Right cardiac atrium (tissue), 5 donors: ENCODE measurements around the gene KCNQ4. TPM values are rescaled to one million over a fixed set of nuclear protein-coding genes. Genes with fewer than 3 reads are reported as not detected.

ENCODE experiments used
- ATAC-seq, 2 donors: fragments of 200-7000 bp; cut with Tn5 transposase; one replicate each; pipeline versions ENCODE4 v1.8.0 to v1.9.1; 2020; ENCODE audit warnings: moderate library complexity in 2 of 2, mild to moderate bottlenecking in 1 of 2
- DNase-seq, 3 donors: peaks; one replicate each; pipeline ENCODE4 v3.0.0-alpha.2; 2020
- H3K27ac ChIP-seq: one replicate; pipeline ENCODE4 v1.5.1; 2013; ENCODE audit warnings: mild to moderate bottlenecking, low read length, control low read depth, moderate library complexity
- H3K27me3 ChIP-seq: one replicate; pipeline ENCODE4 v1.6.1; 2013; ENCODE audit not compliant: control insufficient read depth, insufficient read depth
- H3K4me1 ChIP-seq: one replicate; pipeline ENCODE4 v1.6.1; 2013; ENCODE audit warnings: low read length; ENCODE audit not compliant: control insufficient read depth, insufficient read depth
- H3K4me3 ChIP-seq: one replicate; pipeline ENCODE4 v1.5.1; 2013; ENCODE audit warnings: low read length, control low read depth
- H3K9me3 ChIP-seq: one replicate; pipeline ENCODE4 v1.6.1; 2013; ENCODE audit warnings: low read length; ENCODE audit not compliant: control insufficient read depth
- WGBS: extraction: QIAGEN DNeasy Blood & Tissue Kit; methylation state at CpG from one replicate; pipeline ENCODE4 v1.1.7; 2013; 5-methylcytosine and 5-hydroxymethylcytosine counted together
- intact Hi-C, 4 donors: fragments of 100-400 bp; cut with DNase I; formaldehyde crosslinking; loops; one replicate each; pipeline versions ENCODE4 v1.11.0 to v1.14.0; 2022 to 2023
- long read RNA-seq, 4 donors: library from polyadenylated mRNA; unstranded; transcript quantifications; one replicate each; pipeline ENCODE4 v2.0.0, GENCODE V29; 2020 to 2021
- polyA plus RNA-seq: library from polyadenylated mRNA; stranded (reverse); fragments of 200-250 nt; gene quantifications from one replicate; pipeline ENCODE4 v1.2.3, GENCODE V29; 2013
- total RNA-seq, 4 donors: library from RNA; stranded (reverse); fragmentation: NEBNext Ultra II Directional; extraction: Animal tissue kit (Norgen Biotek cat#: 25700); gene quantifications; one replicate each; pipeline ENCODE4 v1.2.1, GENCODE V29; 2021
- donor health status: healthy with polysubstance abuse.
- donor health status: DM: no; HTN: yes; CAD: no.
- donor health status: DM: no; HTN: no; CAD: no.
- donor health status: DM: no; HTN: yes; CAD: no; lungs with severe emphysema.
- donor health status: DM: yes; HTN: yes; CAD: no.

KCNQ4 gene
- 1 to 10 TPM in 2 of 4 donors, under 1 TPM in 2; 0.71 to 1.8 (median 1.00) TPM for total RNA-seq
- 0.88 TPM for polyA plus RNA-seq
- long read RNA-seq, donor 1, partial matches to known transcripts: 1 of 3 reads
- long read RNA-seq, donor 1, other reads (novel, unspliced or antisense): 2 of 3 reads
- long read RNA-seq, donor 2, partial matches to known transcripts: 0 of 1 reads
- long read RNA-seq, donor 2, other reads (novel, unspliced or antisense): 1 of 1 reads
- long read RNA-seq, donor 3, partial matches to known transcripts: 0 of 3 reads
- long read RNA-seq, donor 3, other reads (novel, unspliced or antisense): 2 of 3 reads
- long read RNA-seq, donor 4, partial matches to known transcripts: 1 of 1 reads
- long read RNA-seq, donor 4, other reads (novel, unspliced or antisense): 0 of 1 reads

GRCh38 chr1:40783001-40783905 is at the start of gene KCNQ4:
Gene KCNQ4, plus strand, starts transcription at chr1:40783787. Its CDS starts 307 bp downstream, at chr1:40784094.
- H3K4me3 ChIP-seq: peak within 1 kb of the TSS; percentile 68
- WGBS: 4% methylated on average over 73 of the region's 73 CpGs
- H3K9me3 ChIP-seq: no peaks in the 10 kb centered on the region
- intact Hi-C loops: no loop called here
- ATAC-seq (peak; percentile 54 to 67), DNase-seq (peak; percentile 53 to 84 (median 81))
- H3K27ac ChIP-seq: no peak within 1 kb of the TSS
- peaks cover 10% of the 10 kb centered on the region for H3K4me1 ChIP-seq
- H3K27me3 ChIP-seq: no peaks in the 10 kb centered on the region

GRCh38 chr1:40734882-40735628 is 48.5 kb upstream of the KCNQ4 start:
- H3K27me3 ChIP-seq: no peaks in the 10 kb centered on the region
- peaks cover 3% of the 10 kb centered on the region for H3K4me1 ChIP-seq
- DNase-seq (no peak), ATAC-seq (no peak)
- H3K9me3 ChIP-seq: no peaks in the 10 kb centered on the region
- WGBS: 89% methylated on average over 8 of the region's 8 CpGs
- intact Hi-C loops: no loop called here
- H3K27ac ChIP-seq: peak overlapping the region; percentile 52
- H3K4me3 ChIP-seq: no peak overlapping the region

- intact Hi-C loops: no loop called here
- Histone ChIP-seq H3K4me1 (peaks cover 3% of the 10 kb centered on the region), H3K27ac (no peak overlapping the region), H3K9me3 (no peaks in the 10 kb centered on the region), H3K27me3 (no peaks in the 10 kb centered on the region), H3K4me3 (no peak overlapping the region)
- peak; percentile 46 to 53 for ATAC-seq
- no peak for DNase-seq
These were observed 47.5 kb upstream of the KCNQ4 start for GRCh38 chr1:40736085-40736531.

GRCh38 chr1:40738831-40739230 is 44.8 kb upstream of the KCNQ4 start:
- WGBS: 80% methylated on average over 6 of the region's 6 CpGs
- Histone ChIP-seq H3K9me3 (no peaks in the 10 kb centered on the region), H3K4me1 (peaks cover 3% of the 10 kb centered on the region), H3K4me3 (no peak overlapping the region), H3K27me3 (no peaks in the 10 kb centered on the region), H3K27ac (no peak overlapping the region)
- intact Hi-C loops: no loop called here
- ATAC-seq (no peak), DNase-seq (no peak)

DNA sequence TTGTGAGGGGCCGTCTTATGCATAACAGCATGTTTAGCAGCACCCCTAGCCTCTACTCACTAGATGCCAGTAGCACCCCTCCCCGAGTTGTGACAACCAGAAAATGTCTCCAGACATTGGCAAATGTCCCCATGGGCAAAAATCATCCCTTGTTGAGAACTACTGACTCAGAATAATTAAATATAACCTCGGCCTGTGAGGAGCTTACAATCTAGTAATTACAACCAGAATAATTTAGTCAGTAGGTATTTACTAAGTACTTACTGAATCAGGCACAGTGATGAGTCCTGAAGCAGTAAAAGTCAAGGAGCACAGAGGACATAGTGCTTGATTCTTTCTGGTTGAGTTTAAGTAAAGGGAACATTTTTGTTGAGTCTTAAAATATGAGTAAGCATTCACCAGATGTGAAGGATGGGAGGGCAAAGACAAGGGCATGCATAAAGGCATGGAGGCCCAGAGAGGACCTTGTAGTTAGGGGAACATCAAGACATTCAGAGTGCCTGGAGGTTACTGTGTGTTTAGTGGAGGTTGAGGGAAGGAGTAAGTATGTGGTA is 44.1 kb upstream of the KCNQ4 start:
- H3K4me3 ChIP-seq: no peak overlapping the region
- DNase-seq: no peak
- no peak for ATAC-seq
- H3K9me3 ChIP-seq: no peaks in the 10 kb centered on the region
- H3K27ac ChIP-seq: peak overlapping the region; percentile 6
- H3K27me3 ChIP-seq: no peaks in the 10 kb centered on the region
- peaks cover 3% of the 10 kb centered on the region for H3K4me1 ChIP-seq
- 87% methylated on average over 3 of the region's 3 CpGs for WGBS
- intact Hi-C loops: no loop called here

DNA sequence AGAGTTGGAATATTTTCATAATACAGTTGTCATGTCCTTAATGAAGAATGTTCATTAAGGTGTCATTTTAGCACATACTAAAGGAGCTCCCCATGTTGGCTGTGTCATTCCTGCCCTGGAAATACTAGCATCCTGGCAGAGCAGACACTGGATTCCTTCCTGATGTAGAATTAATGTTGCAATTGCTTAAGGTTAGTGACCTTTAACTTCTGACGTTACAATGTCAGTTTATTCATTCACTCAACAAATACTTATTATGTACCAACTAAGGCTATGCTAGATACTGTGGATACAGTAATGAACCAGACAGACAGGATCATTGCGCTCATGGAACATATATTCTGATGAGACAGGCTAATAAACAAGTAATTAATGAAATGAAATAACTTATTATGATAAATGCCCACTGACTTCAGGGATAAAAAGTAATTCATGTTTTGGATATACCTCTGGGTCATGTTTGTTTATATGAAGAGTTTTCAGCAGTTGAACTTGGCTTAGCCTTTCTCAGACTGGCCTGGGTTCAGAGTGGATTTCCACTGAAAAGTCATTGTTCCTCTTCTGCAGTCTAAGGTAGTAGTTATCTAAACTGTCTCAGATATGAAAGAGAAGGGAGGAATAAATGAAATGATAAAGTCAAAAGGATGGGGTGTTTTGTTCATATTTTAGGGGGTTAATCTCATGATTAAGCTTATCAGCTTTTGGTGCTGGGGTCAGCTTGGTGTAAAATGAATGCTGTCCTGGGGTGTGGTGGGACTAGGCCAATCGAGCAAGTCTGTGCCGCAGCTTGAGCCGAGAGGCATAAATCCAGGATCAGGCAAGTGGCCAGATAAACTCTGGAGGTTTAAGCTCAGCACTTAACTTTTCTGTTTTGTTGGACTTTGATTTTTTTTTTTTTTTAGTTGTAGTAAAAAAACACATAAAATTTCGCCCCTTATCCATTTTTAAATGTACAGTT is 43.3 kb upstream of the KCNQ4 start:
- intact Hi-C loops: no loop called here
- no peak for ATAC-seq
- Histone ChIP-seq H3K4me3 (no peak overlapping the region), H3K4me1 (peaks cover 3% of the 10 kb centered on the region), H3K27me3 (no peaks in the 10 kb centered on the region), H3K27ac (peak overlapping the region; percentile 10), H3K9me3 (no peaks in the 10 kb centered on the region)
- 44% methylated on average over 6 of the region's 6 CpGs for WGBS
- peak in 1 of 3 donors; percentile 54 for DNase-seq

DNA sequence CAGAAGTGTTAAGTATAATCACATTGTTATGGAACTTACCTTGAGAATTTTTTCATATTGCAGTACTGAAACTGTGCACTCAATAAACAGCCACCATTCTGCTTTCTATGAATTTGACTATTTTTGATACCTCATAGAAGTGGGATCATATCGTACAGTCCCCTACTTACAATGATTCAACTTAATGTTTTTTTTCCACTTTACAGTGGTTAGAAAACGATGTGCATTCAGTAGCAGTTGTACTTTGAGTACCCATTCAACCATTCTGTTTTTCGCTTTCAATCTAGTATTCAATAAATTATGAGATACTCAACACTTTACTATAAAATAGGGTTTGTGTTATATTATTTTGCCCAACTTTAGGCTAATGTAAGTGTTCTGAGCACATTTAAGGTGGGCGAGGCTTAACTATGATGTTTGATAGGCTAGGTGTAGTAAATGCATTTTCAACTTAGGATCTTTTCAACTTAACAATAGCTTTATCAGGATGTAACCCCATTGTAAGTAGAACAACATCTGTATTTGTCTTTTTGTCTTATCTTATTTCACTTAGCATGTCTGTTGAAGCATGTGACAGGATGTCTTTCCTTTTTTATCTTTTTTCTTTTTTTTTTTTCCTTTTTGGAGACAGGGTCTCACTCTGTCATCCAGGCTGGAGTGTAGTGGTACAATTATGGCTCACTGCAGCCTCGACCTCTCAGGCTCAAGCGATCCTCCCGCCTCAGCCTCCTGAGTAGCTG is 42.4 kb upstream of the KCNQ4 start:
- Histone ChIP-seq H3K9me3 (no peaks in the 10 kb centered on the region), H3K4me1 (peaks cover 3% of the 10 kb centered on the region), H3K4me3 (no peak overlapping the region), H3K27me3 (no peaks in the 10 kb centered on the region), H3K27ac (no peak overlapping the region)
- DNase-seq (no peak), ATAC-seq (no peak)
- intact Hi-C loops: no loop called here
- 79% methylated on average over 7 of the region's 7 CpGs for WGBS

GRCh38 chr1:40742363-40743061 is 41.1 kb upstream of the KCNQ4 start:
- intact Hi-C loops: no loop called here
- no peaks in the 10 kb centered on the region for H3K9me3 ChIP-seq
- WGBS: 62% methylated on average over 3 of the region's 3 CpGs
- ATAC-seq (peak in 1 of 2 donors; percentile 39), DNase-seq (no peak)
- H3K4me1 ChIP-seq: peaks cover 3% of the 10 kb centered on the region
- no peak overlapping the region for H3K4me3 ChIP-seq
- H3K27me3 ChIP-seq: no peaks in the 10 kb centered on the region
- no peak overlapping the region for H3K27ac ChIP-seq

DNA sequence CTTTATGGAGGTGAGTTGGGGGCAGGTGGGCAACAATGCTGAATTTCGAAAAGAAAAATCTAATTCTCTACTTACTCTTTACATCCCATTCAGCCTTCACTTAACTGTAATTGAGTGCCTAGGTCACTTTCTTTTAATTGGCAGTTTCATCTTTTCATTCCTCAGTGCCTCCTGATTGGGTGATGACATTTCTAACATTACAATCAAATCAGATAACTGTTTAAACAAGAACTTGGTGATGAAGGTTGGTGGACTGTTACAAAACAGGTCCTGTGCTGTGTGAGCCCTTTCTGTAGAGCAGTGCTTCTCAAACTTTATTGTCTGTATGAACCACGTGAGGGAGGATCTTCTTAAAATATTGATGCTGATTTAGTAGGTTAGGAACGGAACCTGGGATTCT is 40.1 kb upstream of the KCNQ4 start:
- Histone ChIP-seq H3K27ac (no peak overlapping the region), H3K4me3 (no peak overlapping the region), H3K9me3 (no peaks in the 10 kb centered on the region), H3K27me3 (no peaks in the 10 kb centered on the region), H3K4me1 (peaks cover 3% of the 10 kb centered on the region)
- WGBS: 87% methylated on average over 3 of the region's 3 CpGs
- DNase-seq: no peak
- intact Hi-C loops: no loop called here
- no peak for ATAC-seq
